Tongue (tissue), 2 donors: ENCODE results near the gene DACT3. TPM values are rescaled to one million over a fixed set of nuclear protein-coding genes. Genes with fewer than 3 reads are reported as not detected.
"Not testable (repeated sequence)": the region's sequence is repeated elsewhere in the genome, so short reads cannot be mapped to it uniquely, and the experiment has no call there.

Experiments used
- DNase-seq: peaks from one replicate; pipeline ENCODE4 v3.0.0-alpha.2; 2015
- total RNA-seq: library from RNA; depleted of rRNA; stranded (reverse); fragments of >200 nt; gene quantifications from one replicate; pipeline ENCODE4 v1.2.3, GENCODE V29; 2014

The DACT3 gene
- total RNA-seq, 1 donor from 2014 or later = 11.5 TPM

- peak; percentile 79 for DNase-seq
Observed at GRCh38 chr19:46634045-46634655, 26.8 kb downstream of the DACT3 start.

- no peak for DNase-seq
Observed at GRCh38 chr19:46633130-46633529, 27.9 kb downstream of the DACT3 start.

- DNase-seq = peak; percentile 51
Observed at GRCh38 chr19:46631481-46631880, 29.5 kb downstream of the DACT3 start.

GRCh38 chr19:46630586-46631205 lies 30.3 kb downstream of the DACT3 start:
- DNase-seq = no peak

GRCh38 chr19:46629546-46630025 lies 31.4 kb downstream of the DACT3 start:
- DNase-seq = no peak

GRCh38 chr19:46628970-46629369 lies 32.0 kb downstream of the DACT3 start:
- not testable (repeated sequence) for DNase-seq

- DNase-seq = no peak
Observed at GRCh38 chr19:46626446-46626845, 34.5 kb downstream of the DACT3 start.

GRCh38 chr19:46625731-46626130 lies 35.3 kb downstream of the DACT3 start:
- DNase-seq = no peak

GRCh38 chr19:46624958-46625661 lies 35.9 kb downstream of the DACT3 start, which contains the start of gene PTGIR:
Gene PTGIR, minus strand, starts transcription at chr19:46625089. Its CDS starts 864 bp downstream, at chr19:46624225.
- peak; percentile 57 for DNase-seq

GRCh38 chr19:46623915-46624502 lies 37.0 kb downstream of the DACT3 start:
- DNase-seq = no peak

GRCh38 chr19:46622118-46622446 lies 38.9 kb downstream of the DACT3 start:
- DNase-seq = no peak

GRCh38 chr19:46621191-46622117 lies 39.5 kb downstream of the DACT3 start:
- DNase-seq = no peak

- DNase-seq = no peak
Observed at GRCh38 chr19:46620716-46621115, 40.3 kb downstream of the DACT3 start.

- DNase-seq = no peak
Observed at GRCh38 chr19:46620267-46620666, 40.7 kb downstream of the DACT3 start.

- peak; percentile 79 for DNase-seq
Observed at GRCh38 chr19:46618670-46619231, 42.2 kb downstream of the DACT3 start.

- no peak for DNase-seq
Observed at GRCh38 chr19:46617601-46618000, 43.4 kb downstream of the DACT3 start.

GRCh38 chr19:46616631-46617322 lies 44.2 kb downstream of the DACT3 start:
- DNase-seq = peak; percentile 70

GRCh38 chr19:46615966-46616365 lies 45.0 kb downstream of the DACT3 start:
- DNase-seq = no peak

GRCh38 chr19:46614114-46614722 lies 46.8 kb downstream of the DACT3 start:
- DNase-seq = peak; percentile 90

GRCh38 chr19:46613525-46613924 lies 47.5 kb downstream of the DACT3 start:
- no peak for DNase-seq
